HEK293 (cell line): ENCODE data around the gene ADRM1.

Experiments used
- FEZF1 ChIP-seq: fragments of 450-650 bp; formaldehyde crosslinking; IDR thresholded peaks from 2 replicates; pipeline ENCODE4 v1.5.1; 2016; ENCODE audit warnings: missing biosample characterization, missing genetic modification characterization
- RBAK ChIP-seq: fragments of 450-650 bp; formaldehyde crosslinking; IDR thresholded peaks from 2 replicates; pipeline ENCODE4 v1.5.1; 2016; ENCODE audit warnings: missing biosample characterization, missing genetic modification characterization
- ZBTB21 ChIP-seq: fragments of 450-650 bp; formaldehyde crosslinking; IDR thresholded peaks from 2 replicates; pipeline ENCODE4 v1.5.1; 2017; ENCODE audit warnings: missing biosample characterization, missing genetic modification characterization
- ZNF121 ChIP-seq: fragments of 450-650 bp; formaldehyde crosslinking; IDR thresholded peaks from 2 replicates; pipeline ENCODE4 v1.5.1; 2016; ENCODE audit warnings: missing biosample characterization, missing genetic modification characterization
- ZNF302 ChIP-seq: fragments of 450-650 bp; formaldehyde crosslinking; IDR thresholded peaks from 2 replicates; pipeline ENCODE4 v1.5.1; 2016; ENCODE audit warnings: missing biosample characterization, missing genetic modification characterization, low read depth
- ZNF501 ChIP-seq: fragments of 450-650 bp; formaldehyde crosslinking; IDR thresholded peaks from 2 replicates; pipeline ENCODE4 v1.5.1; 2016; ENCODE audit warnings: missing biosample characterization, missing genetic modification characterization
- ZNF600 ChIP-seq: fragments of 450-650 bp; formaldehyde crosslinking; IDR thresholded peaks from 2 replicates; pipeline ENCODE4 v1.5.1; 2016; ENCODE audit warnings: missing biosample characterization, missing genetic modification characterization
- ZNF785 ChIP-seq: fragments of 450-650 bp; formaldehyde crosslinking; IDR thresholded peaks from 2 replicates; pipeline ENCODE4 v1.5.1; 2016; ENCODE audit warnings: missing biosample characterization, missing genetic modification characterization
- ZNF792 ChIP-seq: fragments of 450-650 bp; formaldehyde crosslinking; IDR thresholded peaks from 2 replicates; pipeline ENCODE4 v1.5.1; 2016; ENCODE audit warnings: missing biosample characterization, missing genetic modification characterization
- TF ChIP-seq, protein P1 (sequence below): fragments of 450-650 bp; formaldehyde crosslinking; IDR thresholded peaks from 2 replicates; pipeline ENCODE4 v1.5.1; 2016; ENCODE audit warnings: missing biosample characterization, missing genetic modification characterization
- TF ChIP-seq, protein P2 (sequence below): IDR thresholded peaks from 2 replicates; pipeline ENCODE4 v1.6.1; 2011; ENCODE audit warnings: mild to moderate bottlenecking, low read depth, low read length, borderline replicate concordance
- TF ChIP-seq, protein P3 (sequence below): fragments of 450-650 bp; formaldehyde crosslinking; IDR thresholded peaks from 2 replicates; pipeline ENCODE4 v1.5.1; 2017; ENCODE audit warnings: missing biosample characterization, missing genetic modification characterization

DNA sequence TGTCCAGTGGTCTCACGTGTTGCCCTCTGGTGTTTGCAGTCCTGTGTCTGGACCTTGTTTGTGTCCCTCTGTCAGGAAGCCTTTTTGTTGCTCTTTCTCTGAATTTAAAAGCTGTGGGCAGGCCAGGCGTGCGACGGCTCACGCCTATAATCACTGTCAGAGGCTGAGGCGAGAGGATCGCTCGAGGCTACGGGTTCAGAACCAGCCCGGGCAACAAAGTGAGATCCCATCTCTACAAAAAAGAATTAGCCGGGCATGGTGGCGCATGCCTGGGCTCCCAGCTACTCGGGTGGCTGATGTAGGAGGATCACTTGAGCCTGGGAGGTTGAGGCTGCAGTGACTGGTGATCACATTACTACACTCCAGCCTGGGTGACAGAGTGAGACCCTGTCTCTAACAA, 35.9 kb upstream of the ADRM1 start:
- TF ChIP-seq RBAK (tag by site-specific recombination) (no peak), ZNF792 (tag by site-specific recombination) (no peak), ZNF302 (tag by site-specific recombination) (no peak), ZNF785 (tag by site-specific recombination) (no peak), ZNF600 (tag by site-specific recombination) (no peak), FEZF1 (tag by site-specific recombination) (no peak), ZBTB21 (no peak), ZNF121 (tag by site-specific recombination) (no peak), ZNF501 (no peak)
- TF ChIP-seq, protein P1, sequence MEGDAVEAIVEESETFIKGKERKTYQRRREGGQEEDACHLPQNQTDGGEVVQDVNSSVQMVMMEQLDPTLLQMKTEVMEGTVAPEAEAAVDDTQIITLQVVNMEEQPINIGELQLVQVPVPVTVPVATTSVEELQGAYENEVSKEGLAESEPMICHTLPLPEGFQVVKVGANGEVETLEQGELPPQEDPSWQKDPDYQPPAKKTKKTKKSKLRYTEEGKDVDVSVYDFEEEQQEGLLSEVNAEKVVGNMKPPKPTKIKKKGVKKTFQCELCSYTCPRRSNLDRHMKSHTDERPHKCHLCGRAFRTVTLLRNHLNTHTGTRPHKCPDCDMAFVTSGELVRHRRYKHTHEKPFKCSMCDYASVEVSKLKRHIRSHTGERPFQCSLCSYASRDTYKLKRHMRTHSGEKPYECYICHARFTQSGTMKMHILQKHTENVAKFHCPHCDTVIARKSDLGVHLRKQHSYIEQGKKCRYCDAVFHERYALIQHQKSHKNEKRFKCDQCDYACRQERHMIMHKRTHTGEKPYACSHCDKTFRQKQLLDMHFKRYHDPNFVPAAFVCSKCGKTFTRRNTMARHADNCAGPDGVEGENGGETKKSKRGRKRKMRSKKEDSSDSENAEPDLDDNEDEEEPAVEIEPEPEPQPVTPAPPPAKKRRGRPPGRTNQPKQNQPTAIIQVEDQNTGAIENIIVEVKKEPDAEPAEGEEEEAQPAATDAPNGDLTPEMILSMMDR (tag by site-specific recombination): no peak
- TF ChIP-seq, protein P2, sequence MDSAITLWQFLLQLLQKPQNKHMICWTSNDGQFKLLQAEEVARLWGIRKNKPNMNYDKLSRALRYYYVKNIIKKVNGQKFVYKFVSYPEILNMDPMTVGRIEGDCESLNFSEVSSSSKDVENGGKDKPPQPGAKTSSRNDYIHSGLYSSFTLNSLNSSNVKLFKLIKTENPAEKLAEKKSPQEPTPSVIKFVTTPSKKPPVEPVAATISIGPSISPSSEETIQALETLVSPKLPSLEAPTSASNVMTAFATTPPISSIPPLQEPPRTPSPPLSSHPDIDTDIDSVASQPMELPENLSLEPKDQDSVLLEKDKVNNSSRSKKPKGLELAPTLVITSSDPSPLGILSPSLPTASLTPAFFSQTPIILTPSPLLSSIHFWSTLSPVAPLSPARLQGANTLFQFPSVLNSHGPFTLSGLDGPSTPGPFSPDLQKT: no peak
- TF ChIP-seq, protein P3, sequence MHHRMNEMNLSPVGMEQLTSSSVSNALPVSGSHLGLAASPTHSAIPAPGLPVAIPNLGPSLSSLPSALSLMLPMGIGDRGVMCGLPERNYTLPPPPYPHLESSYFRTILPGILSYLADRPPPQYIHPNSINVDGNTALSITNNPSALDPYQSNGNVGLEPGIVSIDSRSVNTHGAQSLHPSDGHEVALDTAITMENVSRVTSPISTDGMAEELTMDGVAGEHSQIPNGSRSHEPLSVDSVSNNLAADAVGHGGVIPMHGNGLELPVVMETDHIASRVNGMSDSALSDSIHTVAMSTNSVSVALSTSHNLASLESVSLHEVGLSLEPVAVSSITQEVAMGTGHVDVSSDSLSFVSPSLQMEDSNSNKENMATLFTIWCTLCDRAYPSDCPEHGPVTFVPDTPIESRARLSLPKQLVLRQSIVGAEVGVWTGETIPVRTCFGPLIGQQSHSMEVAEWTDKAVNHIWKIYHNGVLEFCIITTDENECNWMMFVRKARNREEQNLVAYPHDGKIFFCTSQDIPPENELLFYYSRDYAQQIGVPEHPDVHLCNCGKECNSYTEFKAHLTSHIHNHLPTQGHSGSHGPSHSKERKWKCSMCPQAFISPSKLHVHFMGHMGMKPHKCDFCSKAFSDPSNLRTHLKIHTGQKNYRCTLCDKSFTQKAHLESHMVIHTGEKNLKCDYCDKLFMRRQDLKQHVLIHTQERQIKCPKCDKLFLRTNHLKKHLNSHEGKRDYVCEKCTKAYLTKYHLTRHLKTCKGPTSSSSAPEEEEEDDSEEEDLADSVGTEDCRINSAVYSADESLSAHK (tag by site-specific recombination): no peak
